ENCODE measurements around the gene GPC1.

DNA sequence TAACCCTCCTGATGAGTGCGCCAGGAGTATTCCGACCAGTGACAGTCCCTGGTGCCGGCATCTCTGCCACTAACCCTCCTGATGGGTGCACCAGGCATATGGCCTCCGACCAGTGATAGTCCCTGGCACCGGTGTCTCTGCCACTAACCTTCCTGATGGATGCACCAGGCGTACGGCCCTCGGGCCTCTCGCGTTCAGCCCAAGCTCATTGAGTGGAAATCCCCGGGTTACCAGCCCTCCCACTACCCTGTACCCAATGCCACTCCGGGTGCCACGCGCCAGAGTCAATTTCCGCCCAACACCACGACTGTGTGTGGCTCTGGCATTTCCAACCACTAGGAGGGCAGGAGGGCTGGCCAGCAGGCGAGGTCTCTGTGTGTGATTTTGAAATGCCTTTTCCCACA is 11.7 kb upstream of the GPC1 start:
- TF ChIP-seq CTCF (IDR thresholded peaks at IDR 0.05) (no peak), EZH2 (IDR thresholded peaks at IDR 0.05; ENCODE audit: borderline replicate concordance, insufficient read depth, low read depth, low read length, poor library complexity, severe bottlenecking) (no peak)
